DOHH2 (cell line): ENCODE results near the gene NHERF2.

Experiments used
- H3F3A ChIP-seq: fragments of 200-600 bp; sonication (generic), shearing (Covaris generic); 2 replicates; pipeline ENCODE4 v1.6.0; 2016; ENCODE audit warnings: antibody characterized with exemption, mild to moderate bottlenecking; ENCODE audit not compliant: control insufficient read depth, insufficient read depth
- H3K27ac ChIP-seq: fragments of 200-600 bp; sonication (generic); 2 replicates; pipeline ENCODE4 v1.5.1; 2014; ENCODE audit warnings: low read depth, mild to moderate bottlenecking, low read length, moderate library complexity
- H3K27me3 ChIP-seq: fragments of 200-600 bp; sonication (generic); 2 replicates; pipeline ENCODE4 v1.6.1; 2014; ENCODE audit warnings: mild to moderate bottlenecking, low read length, mixed read lengths; ENCODE audit not compliant: control insufficient read depth
- H3K36me3 ChIP-seq: fragments of 200-600 bp; sonication (generic); 2 replicates; pipeline ENCODE4 v1.6.1; 2014; ENCODE audit warnings: mild to moderate bottlenecking, low read length, moderate library complexity, mixed read lengths; ENCODE audit not compliant: control insufficient read depth
- H3K4me1 ChIP-seq: fragments of 200-600 bp; sonication (generic); 2 replicates; pipeline ENCODE4 v1.6.1; 2014; ENCODE audit warnings: mild to moderate bottlenecking, low read length, mixed read lengths; ENCODE audit not compliant: control insufficient read depth
- H3K4me2 ChIP-seq: fragments of 200-600 bp; sonication (generic); 2 replicates; pipeline ENCODE4 v1.6.0; 2014; ENCODE audit warnings: mild to moderate bottlenecking, low read length, moderate library complexity
- H3K4me3 ChIP-seq: fragments of 200-600 bp; sonication (generic); 2 replicates; pipeline ENCODE4 v1.5.1; 2014; ENCODE audit warnings: mild to moderate bottlenecking, low read length, mixed read lengths
- H3K79me2 ChIP-seq: fragments of 200-600 bp; sonication (generic); 2 replicates; pipeline ENCODE4 v1.6.1; 2014; ENCODE audit warnings: mild to moderate bottlenecking, low read length, mixed read lengths; ENCODE audit not compliant: control insufficient read depth
- H3K9me2 ChIP-seq: fragments of 200-600 bp; sonication (generic); replicated peaks from 2 replicates; pipeline ENCODE4 v1.6.1; 2014; ENCODE audit warnings: mild to moderate bottlenecking, low read length, mixed read lengths; ENCODE audit not compliant: control insufficient read depth
- H3K9me3 ChIP-seq: fragments of 200-600 bp; sonication (generic); 2 replicates; pipeline ENCODE4 v1.6.1; 2014; ENCODE audit warnings: antibody characterized with exemption, low read length, mixed read lengths; ENCODE audit not compliant: control insufficient read depth, insufficient read depth
- H4K20me1 ChIP-seq: fragments of 200-600 bp; sonication (generic); 2 replicates; pipeline ENCODE4 v1.6.0; 2014; ENCODE audit warnings: low read depth, mild to moderate bottlenecking, antibody characterized with exemption, low read length, moderate library complexity; ENCODE audit not compliant: control insufficient read depth, insufficient read depth
- CTCF ChIP-seq: fragments of 200-600 bp; sonication (generic); IDR thresholded peaks from one replicate; pipeline ENCODE4 v1.5.1; 2014; ENCODE audit warnings: antibody characterized with exemption, mild to moderate bottlenecking, low read depth, low read length; ENCODE audit not compliant: poor library complexity, severe bottlenecking
- EZH2phosphoT487 ChIP-seq: fragments of 200-600 bp; sonication (generic); IDR thresholded peaks from 2 replicates; pipeline ENCODE4 v1.6.1; 2017; ENCODE audit warnings: borderline replicate concordance, mild to moderate bottlenecking, antibody characterized with exemption, low read length, moderate library complexity, mixed read lengths

The NHERF2 gene

GRCh38 chr16:1998852-1999801, 27.6 kb upstream of the NHERF2 start:
- H3K4me3 ChIP-seq, result no peak overlapping the region
- H3K9me2 ChIP-seq, result no peaks in the 10 kb centered on the region
- H3K4me2 ChIP-seq, result no peak overlapping the region
- H3K36me3 ChIP-seq, result peaks cover 80% of the 10 kb centered on the region
- H3K27me3 ChIP-seq, result no peaks in the 10 kb centered on the region
- H3K4me1 ChIP-seq, result peaks cover 6% of the 10 kb centered on the region
- TF ChIP-seq EZH2phosphoT487 (no peak), CTCF (no peak)
- H4K20me1 ChIP-seq, result peaks cover 10% of the 10 kb centered on the region
- peaks cover 27% of the 10 kb centered on the region for H3K79me2 ChIP-seq
- peaks cover 17% of the 10 kb centered on the region for H3F3A ChIP-seq
- H3K9me3 ChIP-seq, result no peaks in the 10 kb centered on the region
- H3K27ac ChIP-seq, result no peak overlapping the region

- Histone ChIP-seq H3F3A (peaks cover 15% of the 10 kb centered on the region), H3K4me1 (peaks cover 10% of the 10 kb centered on the region), H4K20me1 (peaks cover 10% of the 10 kb centered on the region), H3K4me3 (no peak overlapping the region), H3K4me2 (no peak overlapping the region), H3K79me2 (peaks cover 36% of the 10 kb centered on the region), H3K9me3 (no peaks in the 10 kb centered on the region), H3K36me3 (peaks cover 87% of the 10 kb centered on the region), H3K9me2 (no peaks in the 10 kb centered on the region), H3K27ac (no peak overlapping the region), H3K27me3 (no peaks in the 10 kb centered on the region)
- TF ChIP-seq EZH2phosphoT487 (no peak), CTCF (no peak)
Measured at GRCh38 chr16:1999866-2000514, 26.7 kb upstream of the NHERF2 start.

DNA sequence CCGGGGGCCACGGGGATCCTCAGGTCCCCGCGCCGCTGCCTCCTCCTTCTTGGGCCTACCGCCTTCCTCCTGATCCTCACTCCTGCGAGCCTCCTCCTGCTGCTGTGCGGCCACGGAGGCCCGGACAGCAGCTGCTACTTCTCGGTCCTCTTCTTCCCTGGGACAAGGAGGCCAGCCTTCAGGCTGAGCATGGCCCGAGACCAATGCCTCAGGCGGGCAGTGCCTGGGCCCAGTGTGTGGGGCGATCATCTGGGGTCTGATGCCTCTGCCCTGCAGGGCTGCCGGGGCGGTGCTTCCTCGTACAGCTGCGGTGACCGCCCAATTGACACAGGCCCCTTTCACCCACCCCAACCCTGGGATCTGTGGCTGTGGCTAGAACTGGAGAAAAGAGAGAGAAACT, 25.7 kb upstream of the NHERF2 start:
- no peaks in the 10 kb centered on the region for H3K9me3 ChIP-seq
- TF ChIP-seq EZH2phosphoT487, result no peak
- TF ChIP-seq CTCF, result no peak
- no peak overlapping the region for H3K4me2 ChIP-seq
- H3K9me2 ChIP-seq, result no peaks in the 10 kb centered on the region
- peaks cover 12% of the 10 kb centered on the region for H4K20me1 ChIP-seq
- H3K27me3 ChIP-seq, result no peaks in the 10 kb centered on the region
- peaks cover 5% of the 10 kb centered on the region for H3F3A ChIP-seq
- peaks cover 46% of the 10 kb centered on the region for H3K79me2 ChIP-seq
- no peak overlapping the region for H3K4me3 ChIP-seq
- H3K4me1 ChIP-seq, result peaks cover 18% of the 10 kb centered on the region
- no peak overlapping the region for H3K27ac ChIP-seq
- H3K36me3 ChIP-seq, result peaks cover 88% of the 10 kb centered on the region
